Measurements from ENCODE around the gene ZSWIM6.

GRCh38 chr5:61371474-61371873 is 39.4 kb downstream of the ZSWIM6 start:
- no peak for TF ChIP-seq RAD21 (IDR thresholded peaks at IDR 0.05; ENCODE audit: low read length)
- TF ChIP-seq, protein P1, sequence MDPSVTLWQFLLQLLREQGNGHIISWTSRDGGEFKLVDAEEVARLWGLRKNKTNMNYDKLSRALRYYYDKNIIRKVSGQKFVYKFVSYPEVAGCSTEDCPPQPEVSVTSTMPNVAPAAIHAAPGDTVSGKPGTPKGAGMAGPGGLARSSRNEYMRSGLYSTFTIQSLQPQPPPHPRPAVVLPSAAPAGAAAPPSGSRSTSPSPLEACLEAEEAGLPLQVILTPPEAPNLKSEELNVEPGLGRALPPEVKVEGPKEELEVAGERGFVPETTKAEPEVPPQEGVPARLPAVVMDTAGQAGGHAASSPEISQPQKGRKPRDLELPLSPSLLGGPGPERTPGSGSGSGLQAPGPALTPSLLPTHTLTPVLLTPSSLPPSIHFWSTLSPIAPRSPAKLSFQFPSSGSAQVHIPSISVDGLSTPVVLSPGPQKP (IDR thresholded peaks at IDR 0.05; ENCODE audit: borderline replicate concordance, low read depth, low read length): no peak
- no peak for TF ChIP-seq MAZ (IDR thresholded peaks at IDR 0.05; ENCODE audit: borderline replicate concordance, low read depth, low read length)
- TF ChIP-seq POLR2A (IDR thresholded peaks at IDR 0.05; ENCODE audit: low read depth, low read length): no peak
- no peak for TF ChIP-seq CTCF (conservative IDR thresholded peaks at IDR 0.05; ENCODE audit: low read depth, low read length)
- TF ChIP-seq BHLHE40 (IDR thresholded peaks at IDR 0.05; ENCODE audit: low read depth, low read length): no peak
- no peak for TF ChIP-seq CEBPB (IDR thresholded peaks at IDR 0.05; ENCODE audit: low read depth, low read length)
- TF ChIP-seq SMC3 (IDR thresholded peaks at IDR 0.05; ENCODE audit: low read depth, low read length): no peak
- TF ChIP-seq RCOR1 (IDR thresholded peaks at IDR 0.05; ENCODE audit: insufficient replicate concordance, low read length): no peak
- TF ChIP-seq, protein P2, sequence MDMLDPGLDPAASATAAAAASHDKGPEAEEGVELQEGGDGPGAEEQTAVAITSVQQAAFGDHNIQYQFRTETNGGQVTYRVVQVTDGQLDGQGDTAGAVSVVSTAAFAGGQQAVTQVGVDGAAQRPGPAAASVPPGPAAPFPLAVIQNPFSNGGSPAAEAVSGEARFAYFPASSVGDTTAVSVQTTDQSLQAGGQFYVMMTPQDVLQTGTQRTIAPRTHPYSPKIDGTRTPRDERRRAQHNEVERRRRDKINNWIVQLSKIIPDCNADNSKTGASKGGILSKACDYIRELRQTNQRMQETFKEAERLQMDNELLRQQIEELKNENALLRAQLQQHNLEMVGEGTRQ (IDR thresholded peaks at IDR 0.05; ENCODE audit: low read depth, low read length): no peak
- no peak for TF ChIP-seq MXI1 (IDR thresholded peaks at IDR 0.05; ENCODE audit: borderline replicate concordance, low read depth, low read length)
- TF ChIP-seq NFE2L2 (IDR thresholded peaks at IDR 0.05; ENCODE audit: low read depth, low read length): no peak
- TF ChIP-seq RFX5 (IDR thresholded peaks at IDR 0.05; ENCODE audit: low read depth, low read length): no peak
- no peak for TF ChIP-seq MAFK (IDR thresholded peaks at IDR 0.05; ENCODE audit: low read depth, low read length)
